GM21515 (cell line): ENCODE measurements around the gene SLC35F3.
"Not testable (repeated sequence)": the region's sequence is repeated elsewhere in the genome, so short reads cannot be mapped to it uniquely, and the experiment has no call there.

ENCODE experiments used
- ATAC-seq: cut with Tn5 transposase; IDR thresholded peaks from one replicate; pipeline ENCODE4 v1.9.1; 2021; ENCODE audit not compliant: unreplicated experiment

Gene SLC35F3

GRCh38 chr1:234340528-234340927 is 436.1 kb downstream of the SLC35F3 start:
- no peak for ATAC-seq

GRCh38 chr1:234342774-234343173 is 438.3 kb downstream of the SLC35F3 start:
- ATAC-seq: no peak

- no peak for ATAC-seq
These were observed 440.8 kb downstream of the SLC35F3 start for GRCh38 chr1:234345237-234345636.

GRCh38 chr1:234348964-234349363 is 444.5 kb downstream of the SLC35F3 start:
- no peak for ATAC-seq

- no peak for ATAC-seq
These were observed 451.5 kb downstream of the SLC35F3 start for GRCh38 chr1:234355782-234356510.

- not testable (repeated sequence) for ATAC-seq
These were observed 452.3 kb downstream of the SLC35F3 start for GRCh38 chr1:234356615-234357269.

- no peak for ATAC-seq
These were observed 453.4 kb downstream of the SLC35F3 start for GRCh38 chr1:234357831-234358230.

- no peak for ATAC-seq
These were observed 456.7 kb downstream of the SLC35F3 start for GRCh38 chr1:234361102-234361603.

- no peak for ATAC-seq
These were observed 458.1 kb downstream of the SLC35F3 start for GRCh38 chr1:234362558-234362957.

GRCh38 chr1:234368320-234369032 is 464.0 kb downstream of the SLC35F3 start:
- ATAC-seq: no peak

GRCh38 chr1:234369033-234369430 is 464.6 kb downstream of the SLC35F3 start:
- ATAC-seq: no peak

- ATAC-seq: no peak
These were observed 465.3 kb downstream of the SLC35F3 start for GRCh38 chr1:234369784-234370183.

GRCh38 chr1:234371414-234371813 is 466.9 kb downstream of the SLC35F3 start:
- ATAC-seq: no peak

GRCh38 chr1:234372011-234372757 is 467.7 kb downstream of the SLC35F3 start:
- ATAC-seq: no peak

GRCh38 chr1:234373064-234373958 is 468.8 kb downstream of the SLC35F3 start, which contains the start of gene COA6:
Gene COA6, plus strand, starts transcription at chr1:234373456. Its CDS starts 11 bp downstream, at chr1:234373467.
- ATAC-seq: peak; percentile 93

- peak; percentile 21 for ATAC-seq
These were observed 469.4 kb downstream of the SLC35F3 start for GRCh38 chr1:234373959-234374254.
